Measurements from ENCODE around the gene PPP5C. TPM values are rescaled to one million over a fixed set of nuclear protein-coding genes. Genes with fewer than 3 reads are reported as not detected.

The PPP5C gene
- total and polyA plus RNA-seq, 2 of the 8 experiments (the other 6 are each of a cell fraction or from before 2014, with no cell fraction given) = 112 to 156 TPM

DNA sequence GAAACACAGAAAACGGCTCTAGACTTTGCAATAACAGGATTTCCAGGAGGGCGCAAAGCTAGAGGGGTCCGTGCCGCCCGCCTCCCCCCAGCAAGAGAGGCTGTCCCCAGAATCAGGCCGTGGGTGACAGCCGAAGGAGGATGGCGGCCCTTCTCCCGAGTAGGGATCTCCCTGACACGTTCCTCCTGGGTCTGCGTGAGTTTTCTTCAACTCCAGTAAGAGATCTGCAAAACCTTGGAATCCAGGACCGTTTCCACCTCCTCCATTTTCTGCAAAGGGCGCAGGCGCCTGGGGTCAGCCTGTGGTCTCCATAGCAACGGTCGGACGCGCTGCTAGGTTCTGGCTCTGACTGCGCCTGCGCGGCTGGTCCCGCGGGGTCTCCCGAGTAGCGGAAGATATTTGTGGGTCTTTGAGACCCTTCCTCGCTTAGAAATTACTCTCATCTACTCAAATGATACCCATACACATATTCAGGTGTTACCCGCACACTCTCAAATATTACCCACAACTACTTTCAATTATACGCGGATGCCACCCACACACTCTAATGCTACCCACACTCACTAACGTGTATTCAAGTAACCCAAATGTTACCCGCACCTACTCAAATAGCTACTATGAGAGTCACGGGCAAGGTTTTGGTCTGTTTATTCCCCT lies 79.7 kb downstream of the PPP5C start:
- peak overlapping the region; percentile 93 for H2AFZ ChIP-seq (ENCODE audit: low read length)
- ChIA-PET CTCF (ENCODE audit: partially characterized antibody) (interaction anchor here (1.1 to 2.4 kb wide), 6 partner anchors 12 to 61 kb away, joined by 3 to 10 read pairs (median 4); no protein-coding TSS in a partner anchor), POLR2A (ENCODE audit: partially characterized antibody) (interaction anchor here (1.1 to 1.2 kb wide), 2 partner anchors 22 to 30 kb away, joined by 3 read pairs; no protein-coding TSS in a partner anchor)
- H2BK20ac ChIP-seq (ENCODE audit: low read length) = no peak overlapping the region
- no peak overlapping the region for H2BK12ac ChIP-seq (ENCODE audit: low read depth, low read length)
- H3K14ac ChIP-seq (ENCODE audit: insufficient read length) = no peak overlapping the region
- peak overlapping the region; percentile 95; the same call in 1 of the 2 replicates for H3K18ac ChIP-seq (ENCODE audit: extremely low read depth, low read length)
- H3K4me2 ChIP-seq (ENCODE audit: insufficient read depth in 1 of 2, low read depth in 2 of 2, low read length in 2 of 2) = peak overlapping the region; percentile 90 to 98
- no peak overlapping the region for H2AK5ac ChIP-seq (ENCODE audit: low read depth, low read length)
- H3K4me1 ChIP-seq (replicated peaks in 1 of 4; ENCODE audit: control insufficient read depth in 3 of 4, insufficient read depth in 4 of 4, low read length in 3 of 4) = peaks cover 3 to 6% (median 5%) of the 10 kb centered on the region in 4 experiments; a peak in 6 of 7 replicates
- H3K27ac ChIP-seq (ENCODE audit: low read depth, low read length) = no peak overlapping the region
- H3K79me2 ChIP-seq (ENCODE audit: control insufficient read depth in 1 of 2, insufficient read depth in 2 of 2, low read length in 2 of 2) = no peaks in the 10 kb centered on the region
- H3K36me3 ChIP-seq (ENCODE audit: control insufficient read depth in 2 of 4, insufficient read depth in 4 of 4, low read length in 3 of 4) = no peaks in the 10 kb centered on the region
- peaks cover 8% of the 10 kb centered on the region for H3K23me2 ChIP-seq (ENCODE audit: low read depth, low read length)
- H4K8ac ChIP-seq (ENCODE audit: extremely low read depth, insufficient read depth, low read length) = no peak overlapping the region
- H3K9me3 ChIP-seq (ENCODE audit: insufficient read depth in 2 of 2, low read depth in 1 of 2, low read length in 1 of 2) = no peaks in the 10 kb centered on the region
- DNase-seq (ENCODE audit: low read depth in 1 of 2, low spot score in 2 of 2) (peak in 1 of 2 experiments; percentile 91), FAIRE-seq (peak; percentile 77)
- peak overlapping the region; percentile 69 to 84 (median 78) for H3K4me3 ChIP-seq (ENCODE audit: extremely low read depth in 1 of 4, insufficient read depth in 2 of 4, low read depth in 3 of 4, low read length in 4 of 4)
- H4K91ac ChIP-seq (replicated peaks; ENCODE audit: insufficient read length, low read length) = peak overlapping the region; percentile 18
- peaks cover 0 to 20% (median 15%) of the 10 kb centered on the region in 4 experiments; a peak in 5 of 7 replicates for H3K27me3 ChIP-seq (replicated peaks in 1 of 4; ENCODE audit: control insufficient read depth in 3 of 4, extremely low read depth in 1 of 4, insufficient read depth in 3 of 4, low read length in 3 of 4)
- H2BK5ac ChIP-seq (ENCODE audit: low read depth, low read length) = peak overlapping the region; percentile 48; the same call in 1 of the 2 replicates
- H2BK15ac ChIP-seq (ENCODE audit: low read length) = no peak overlapping the region
- no peaks in the 10 kb centered on the region for H4K20me1 ChIP-seq (replicated peaks in 1 of 2; ENCODE audit: control insufficient read depth in 1 of 2, insufficient read depth in 2 of 2, low read length in 2 of 2)
- no peak overlapping the region for H2BK120ac ChIP-seq (replicated peaks; ENCODE audit: low read depth, low read length)
- no peak overlapping the region for H3K23ac ChIP-seq (ENCODE audit: insufficient read length)
- no peak overlapping the region for H4K5ac ChIP-seq (ENCODE audit: insufficient read length, low read depth, low read length)
- WGBS, 2 experiments (ENCODE audit: extremely low coverage in 1 of 2, insufficient coverage in 1 of 2, insufficient read length in 1 of 2, insufficient replicate concordance in 2 of 2, low coverage in 1 of 2, low lambda C conversion rate in 2 of 2, missing lambda C conversion rate in 1 of 2) = 5% methylated on average over 32 of the region's 32 CpGs; no CpG with 5 or more reads in 1 of the 2 experiments
- TF ChIP-seq KDM4A (IDR thresholded peaks at IDR 0.05; ENCODE audit: low read depth, low read length, severe bottlenecking) (peak; percentile 83), SUZ12 (IDR thresholded peaks at IDR 0.05; ENCODE audit: low read length) (no peak), SRF (IDR thresholded peaks at IDR 0.05; ENCODE audit: low read depth, low read length) (no peak), NRF1 (IDR thresholded peaks at IDR 0.05; ENCODE audit: low read depth, low read length) (peak; percentile 72), KDM1A (IDR thresholded peaks at IDR 0.05; ENCODE audit: borderline replicate concordance, low read length) (no peak), SIN3A (conservative IDR thresholded peaks at IDR 0.05 in 1 of 2, IDR thresholded peaks at IDR 0.05 in 1 of 2; ENCODE audit: low read depth in 1 of 2, low read length in 2 of 2) (peak in 1 of 2 experiments; percentile 84; a peak in 2 of 4 replicates), TCF12 (IDR thresholded peaks at IDR 0.05; ENCODE audit: low read depth, low read length) (no peak), KDM5A (IDR thresholded peaks at IDR 0.05; ENCODE audit: low read length) (no peak), TEAD4 (IDR thresholded peaks at IDR 0.05; ENCODE audit: low read depth, low read length) (0 out of 2 replicates have a peak, but pooled peaks have one; percentile 23), YY1 (IDR thresholded peaks at IDR 0.05; ENCODE audit: low read depth, low read length) (0 out of 2 replicates have a peak, but pooled peaks have one; percentile 29), SAP30 (IDR thresholded peaks at IDR 0.05; ENCODE audit: insufficient read depth, insufficient replicate concordance, low read length) (peak; percentile 85)
- H3K79me1 ChIP-seq (ENCODE audit: low read depth, low read length) = no peaks in the 10 kb centered on the region
- no peak overlapping the region for H3K56ac ChIP-seq (replicated peaks; ENCODE audit: insufficient read length, low read depth, low read length)
- H3K4ac ChIP-seq (replicated peaks; ENCODE audit: insufficient read length, low read depth, low read length) = no peak overlapping the region
- peak overlapping the region in 2 of 4 experiments; percentile 17 to 20; a peak in 3 of 7 replicates for H3K9ac ChIP-seq (replicated peaks in 1 of 4; ENCODE audit: extremely low read depth in 1 of 4, low read depth in 3 of 4, low read length in 3 of 4)

Measured in H1 (cell line).